Measurements from ENCODE around the gene GALK1. TPM values are rescaled to one million over a fixed set of nuclear protein-coding genes. Genes with fewer than 3 reads are reported as not detected.

GALK1 gene
- total and polyA plus RNA-seq, 2 donors (not counting 1 experiment from before 2014, with no cell fraction given), result 10.2 to 62.8 TPM

- Histone ChIP-seq H3K9ac (ENCODE audit: insufficient read depth, low read length) (no peak overlapping the region), H2AFZ (ENCODE audit: low read length) (no peak overlapping the region), H3K4me3 (replicated peaks in 1 of 4; ENCODE audit: control extremely low read depth in 1 of 4, insufficient read depth in 1 of 4, low read depth in 3 of 4, low read length in 4 of 4) (no peak overlapping the region), H3K4me1 (ENCODE audit: control insufficient read depth, extremely low read depth, insufficient read depth, low read length) (no peaks in the 10 kb centered on the region), H3K9me3 (ENCODE audit: control insufficient read depth, insufficient read depth, low read depth, low read length) (no peaks in the 10 kb centered on the region), H3K4me2 (ENCODE audit: extremely low read depth, insufficient read depth, low read length) (no peak overlapping the region), H4K20me1 (ENCODE audit: control insufficient read depth, extremely low read depth, insufficient read depth, low read length) (no peaks in the 10 kb centered on the region), H3K79me2 (ENCODE audit: control insufficient read depth, insufficient read depth, low read length) (no peaks in the 10 kb centered on the region), H3K36me3 (ENCODE audit: control insufficient read depth, insufficient read depth, low read length) (no peaks in the 10 kb centered on the region), H3K27me3 (ENCODE audit: control insufficient read depth, insufficient read depth, low read length) (no peaks in the 10 kb centered on the region), H3K27ac (ENCODE audit: insufficient read depth, low read length) (no peak overlapping the region)
- no peak for DNase-seq (ENCODE audit: low read depth in 2 of 2)
- TF ChIP-seq CTCF (conservative IDR thresholded peaks at IDR 0.05 in 1 of 2, IDR thresholded peaks at IDR 0.05 in 1 of 2; ENCODE audit: low read depth in 1 of 2, low read length in 2 of 2), result no peak
- no peak for TF ChIP-seq EZH2 (IDR thresholded peaks at IDR 0.05; ENCODE audit: low read length, missing control alignments)
These were observed 38.9 kb upstream of the GALK1 start for GRCh38 chr17:75803883-75804282.

GRCh38 chr17:75799402-75799801 is 34.4 kb upstream of the GALK1 start:
- Histone ChIP-seq H3K4me2 (ENCODE audit: extremely low read depth, insufficient read depth, low read length) (no peak overlapping the region), H3K36me3 (ENCODE audit: control insufficient read depth, insufficient read depth, low read length) (peaks cover 2% of the 10 kb centered on the region), H4K20me1 (ENCODE audit: control insufficient read depth, extremely low read depth, insufficient read depth, low read length) (no peaks in the 10 kb centered on the region), H3K9ac (ENCODE audit: insufficient read depth, low read length) (no peak overlapping the region), H3K27ac (ENCODE audit: insufficient read depth, low read length) (no peak overlapping the region), H3K9me3 (ENCODE audit: control insufficient read depth, insufficient read depth, low read depth, low read length) (no peaks in the 10 kb centered on the region), H3K27me3 (ENCODE audit: control insufficient read depth, insufficient read depth, low read length) (no peaks in the 10 kb centered on the region), H2AFZ (ENCODE audit: low read length) (no peak overlapping the region), H3K4me1 (ENCODE audit: control insufficient read depth, extremely low read depth, insufficient read depth, low read length) (no peaks in the 10 kb centered on the region), H3K4me3 (replicated peaks in 1 of 4; ENCODE audit: control extremely low read depth in 1 of 4, insufficient read depth in 1 of 4, low read depth in 3 of 4, low read length in 4 of 4) (no peak overlapping the region), H3K79me2 (ENCODE audit: control insufficient read depth, insufficient read depth, low read length) (no peaks in the 10 kb centered on the region)
- TF ChIP-seq CTCF (conservative IDR thresholded peaks at IDR 0.05 in 1 of 2, IDR thresholded peaks at IDR 0.05 in 1 of 2; ENCODE audit: low read depth in 1 of 2, low read length in 2 of 2) (no peak), EZH2 (IDR thresholded peaks at IDR 0.05; ENCODE audit: low read length, missing control alignments) (no peak)
- DNase-seq (ENCODE audit: low read depth in 2 of 2), result no peak

GRCh38 chr17:75795820-75796607 is 31.0 kb upstream of the GALK1 start:
- no peak for TF ChIP-seq EZH2 (IDR thresholded peaks at IDR 0.05; ENCODE audit: low read length, missing control alignments)
- TF ChIP-seq CTCF (conservative IDR thresholded peaks at IDR 0.05 in 1 of 2, IDR thresholded peaks at IDR 0.05 in 1 of 2; ENCODE audit: low read depth in 1 of 2, low read length in 2 of 2), result no peak
- Histone ChIP-seq H2AFZ (ENCODE audit: low read length) (no peak overlapping the region), H3K4me1 (ENCODE audit: control insufficient read depth, extremely low read depth, insufficient read depth, low read length) (no peaks in the 10 kb centered on the region), H3K36me3 (ENCODE audit: control insufficient read depth, insufficient read depth, low read length) (peaks cover 4% of the 10 kb centered on the region), H3K27me3 (ENCODE audit: control insufficient read depth, insufficient read depth, low read length) (no peaks in the 10 kb centered on the region), H3K4me3 (replicated peaks in 1 of 4; ENCODE audit: control extremely low read depth in 1 of 4, insufficient read depth in 1 of 4, low read depth in 3 of 4, low read length in 4 of 4) (no peak overlapping the region), H3K27ac (ENCODE audit: insufficient read depth, low read length) (no peak overlapping the region), H4K20me1 (ENCODE audit: control insufficient read depth, extremely low read depth, insufficient read depth, low read length) (no peaks in the 10 kb centered on the region), H3K9ac (ENCODE audit: insufficient read depth, low read length) (no peak overlapping the region), H3K79me2 (ENCODE audit: control insufficient read depth, insufficient read depth, low read length) (peaks cover 2% of the 10 kb centered on the region), H3K4me2 (ENCODE audit: extremely low read depth, insufficient read depth, low read length) (no peak overlapping the region), H3K9me3 (ENCODE audit: control insufficient read depth, insufficient read depth, low read depth, low read length) (no peaks in the 10 kb centered on the region)
- no peak for DNase-seq (ENCODE audit: low read depth in 2 of 2)
